Sigmoid colon (tissue), 7 donors: ENCODE data around the gene DDO. TPM values are rescaled to one million over a fixed set of nuclear protein-coding genes. Genes with fewer than 3 reads are reported as not detected.

Source experiments
- DNase-seq: peaks from one replicate; pipeline ENCODE4 v3.0.0-alpha.2; 2019
- H3K27ac ChIP-seq, 4 donors: fragments of 200-600 bp; sonication (generic); one replicate each; pipeline ENCODE4 v1.5.1; 2016 to 2019; ENCODE audit warnings: mild to moderate bottlenecking in 1 of 4
- H3K27me3 ChIP-seq, 3 donors: fragments of 200-600 bp; sonication (generic); one replicate each; pipeline ENCODE4 v1.5.1; 2019; ENCODE audit warnings: mild to moderate bottlenecking in 1 of 3
- H3K36me3 ChIP-seq, 4 donors: fragments of 200-600 bp; sonication (generic); one replicate each; pipeline ENCODE4 v1.5.1; 2016 to 2019
- H3K4me1 ChIP-seq, 4 donors: fragments of 200-600 bp; sonication (generic); one replicate each; pipeline ENCODE4 v1.5.1; 2017 to 2019
- H3K4me3 ChIP-seq, 4 donors: fragments of 200-600 bp; sonication (generic); one replicate each; pipeline ENCODE4 v1.5.1; 2017 to 2019; ENCODE audit warnings: mild to moderate bottlenecking in 2 of 4, moderate library complexity in 1 of 4
- H3K9me3 ChIP-seq, 4 donors: fragments of 200-600 bp in 3 of 4; sonication (generic) in 3 of 4; one replicate each; pipeline versions ENCODE4 v1.5.1 to v1.6.1; 2013 to 2019
- CTCF ChIP-seq, 4 experiments: fragments of 450-650 bp in 3 of 4; fragments of 200-600 bp in 1 of 4; IDR thresholded peaks; one replicate each; pipeline ENCODE4 v1.5.1; 2016 to 2019; ENCODE audit warnings: antibody characterized with exemption in 4 of 4, mild to moderate bottlenecking in 3 of 4, moderate library complexity in 2 of 4
- EP300 ChIP-seq, 4 donors: sonication (generic); formaldehyde crosslinking; IDR thresholded peaks; one replicate each; pipeline ENCODE4 v1.6.1; 2017; ENCODE audit warnings: antibody characterized with exemption in 4 of 4
- POLR2A ChIP-seq, 2 donors: fragments of 450-650 bp; IDR thresholded peaks; one replicate each; pipeline ENCODE4 v1.6.1; 2016; ENCODE audit warnings: antibody characterized with exemption in 2 of 2, mild to moderate bottlenecking in 2 of 2, moderate library complexity in 2 of 2
- POLR2AphosphoS5 ChIP-seq, 4 donors: sonication (generic); formaldehyde crosslinking; IDR thresholded peaks; one replicate each; pipeline ENCODE4 v1.6.1; 2017; ENCODE audit warnings: antibody characterized with exemption in 4 of 4
- WGBS, 2 donors: extraction: QIAGEN DNeasy Blood & Tissue Kit; methylation state at CpG; one replicate each; pipeline ENCODE4 v1.1.7; 2013; 5-methylcytosine and 5-hydroxymethylcytosine counted together
- intact Hi-C: fragments of 100-400 bp; cut with DNase I; formaldehyde crosslinking; loops from one replicate; pipeline ENCODE4 v1.15.1; 2023
- polyA plus RNA-seq, 3 donors: library from polyadenylated mRNA; stranded (reverse); fragments of 200-250 nt; gene quantifications; one replicate each; pipeline ENCODE4 v1.2.3, GENCODE V29; 2013
- total RNA-seq, 4 donors: library from RNA; depleted of rRNA; stranded (reverse); fragments of >200 nt; gene quantifications; one replicate each; pipeline ENCODE4 v1.1.0, GENCODE V29; 2016
- donor health status: healthy with polysubstance abuse.
- donor health status: Bipolar disorder and iron deficiency.
- donor health status: healthy.

DDO gene
- total and polyA plus RNA-seq, 7 donors, result 0.96 to 3.6 (median 2.2) TPM

- WGBS, 2 donors, result 57 to 82% methylated on average over 4 of the region's 4 CpGs
- no peak overlapping the region for H3K4me3 ChIP-seq
- TF ChIP-seq POLR2A (IDR thresholded peaks at IDR 0.05) (no peak), CTCF (IDR thresholded peaks at IDR 0.05) (no peak), POLR2AphosphoS5 (IDR thresholded peaks at IDR 0.05) (no peak), EP300 (IDR thresholded peaks at IDR 0.05) (no peak)
- peaks cover 0 to 5% (median 0%) of the 10 kb centered on the region in 4 donors for H3K9me3 ChIP-seq
- intact Hi-C loops, result no loop called here
- H3K4me1 ChIP-seq, result peaks cover 0 to 14% (median 3%) of the 10 kb centered on the region in 4 donors
- H3K27me3 ChIP-seq, result no peaks in the 10 kb centered on the region
- H3K36me3 ChIP-seq, result no peaks in the 10 kb centered on the region
- no peak overlapping the region for H3K27ac ChIP-seq
- DNase-seq, result no peak
Measured at GRCh38 chr6:110421749-110422443, 6.5 kb upstream of the DDO start.

- H3K4me3 ChIP-seq, result no peak overlapping the region
- 45 to 68% methylated on average over 6 of the region's 6 CpGs for WGBS, 2 donors
- DNase-seq, result no peak
- H3K27ac ChIP-seq, result no peak overlapping the region
- TF ChIP-seq EP300 (IDR thresholded peaks at IDR 0.05) (no peak), POLR2A (IDR thresholded peaks at IDR 0.05) (no peak), CTCF (IDR thresholded peaks at IDR 0.05) (no peak), POLR2AphosphoS5 (IDR thresholded peaks at IDR 0.05) (no peak)
- no peaks in the 10 kb centered on the region for H3K27me3 ChIP-seq
- H3K36me3 ChIP-seq, result no peaks in the 10 kb centered on the region
- H3K9me3 ChIP-seq, result peaks cover 0 to 5% (median 0%) of the 10 kb centered on the region in 4 donors
- intact Hi-C loops, result no loop called here
- peaks cover 0 to 19% (median 17%) of the 10 kb centered on the region in 4 donors for H3K4me1 ChIP-seq
Measured at GRCh38 chr6:110419028-110419739, 3.8 kb upstream of the DDO start.

- TF ChIP-seq POLR2AphosphoS5 (IDR thresholded peaks at IDR 0.05), result no peak
- TF ChIP-seq EP300 (IDR thresholded peaks at IDR 0.05), result no peak
- no peak for TF ChIP-seq POLR2A (IDR thresholded peaks at IDR 0.05)
- no peak for TF ChIP-seq CTCF (IDR thresholded peaks at IDR 0.05)
- H3K36me3 ChIP-seq, result no peaks in the 10 kb centered on the region
- peaks cover 0 to 19% (median 17%) of the 10 kb centered on the region in 4 donors for H3K4me1 ChIP-seq
- H3K9me3 ChIP-seq, result peaks cover 0 to 5% (median 0%) of the 10 kb centered on the region in 4 donors
- intact Hi-C loops, result no loop called here
- DNase-seq, result no peak
- 66 to 83% methylated on average over 3 of the region's 3 CpGs for WGBS, 2 donors
- H3K27me3 ChIP-seq, result no peaks in the 10 kb centered on the region
- no peak overlapping the region for H3K27ac ChIP-seq
- H3K4me3 ChIP-seq, result no peak overlapping the region
Measured at GRCh38 chr6:110418594-110418993, 3.2 kb upstream of the DDO start.

GRCh38 chr6:110414669-110415068 is 706 bp downstream of the DDO start:
- H3K4me3 ChIP-seq, result peak overlapping the region in 3 of 4 donors; percentile 36 to 41 (median 39)
- H3K27ac ChIP-seq, result peak overlapping the region; percentile 72 to 83 (median 82)
- H3K36me3 ChIP-seq, result no peaks in the 10 kb centered on the region
- no peaks in the 10 kb centered on the region for H3K27me3 ChIP-seq
- no peaks in the 10 kb centered on the region for H3K9me3 ChIP-seq
- WGBS, 2 donors, result 68 to 77% methylated on average over 4 of the region's 4 CpGs
- H3K4me1 ChIP-seq, result peaks cover 0 to 19% (median 17%) of the 10 kb centered on the region in 4 donors
- DNase-seq, result no peak
- no peak for TF ChIP-seq POLR2AphosphoS5 (IDR thresholded peaks at IDR 0.05)
- TF ChIP-seq CTCF (IDR thresholded peaks at IDR 0.05), result no peak
- TF ChIP-seq EP300 (IDR thresholded peaks at IDR 0.05), result no peak
- no peak for TF ChIP-seq POLR2A (IDR thresholded peaks at IDR 0.05)
- intact Hi-C loops, result no loop called here
